OCI-LY1 (cell line): Measurements from ENCODE around the gene MCTS1.

Experiments used
- EZH2 ChIP-seq: fragments of 200-600 bp; sonication (generic), shearing (Covaris generic); IDR thresholded peaks from 2 replicates; pipeline ENCODE4 v1.8.0; 2017; ENCODE audit warnings: borderline replicate concordance, mixed run types, mild to moderate bottlenecking, antibody characterized with exemption, low read length, moderate library complexity, mixed read lengths
- TF ChIP-seq, protein P1 (sequence below): fragments of 200-600 bp; sonication (generic), shearing (Covaris generic); IDR thresholded peaks from 2 replicates; pipeline ENCODE4 v1.5.1; 2017; ENCODE audit warnings: mild to moderate bottlenecking, antibody characterized with exemption, low read length, moderate library complexity, mixed read lengths

DNA sequence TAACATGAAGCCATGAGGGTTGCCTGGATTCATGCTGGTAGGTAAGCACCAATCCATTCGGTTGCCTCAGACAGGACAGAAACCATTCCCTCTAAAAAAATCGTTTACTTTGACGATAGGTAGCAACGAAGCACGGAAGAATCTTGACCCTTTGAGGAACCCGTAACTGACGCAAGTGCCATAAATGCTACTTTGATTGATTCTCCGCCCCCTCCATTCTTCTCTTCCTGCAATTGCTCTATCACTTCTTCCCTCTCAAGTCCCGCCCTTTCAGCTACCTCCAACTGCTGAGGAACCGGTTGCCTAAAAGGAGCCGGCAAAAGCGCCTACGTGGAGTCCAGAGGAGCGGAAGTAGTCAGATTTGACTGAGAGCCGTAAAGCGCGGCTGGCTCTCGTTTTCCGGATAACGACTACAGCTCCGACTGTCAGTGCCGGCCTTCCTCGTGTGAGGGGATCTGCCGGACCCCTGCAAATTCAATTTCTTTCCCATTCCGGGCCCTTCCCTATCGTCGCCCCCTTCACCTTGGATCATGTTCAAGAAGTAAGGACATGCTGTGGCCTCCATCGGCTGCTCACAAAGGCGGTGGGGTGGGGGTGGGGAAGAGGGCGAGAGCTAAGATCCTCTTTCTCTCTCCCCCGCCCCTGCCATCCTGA, at the start of gene MCTS1:
- TF ChIP-seq, protein P1, sequence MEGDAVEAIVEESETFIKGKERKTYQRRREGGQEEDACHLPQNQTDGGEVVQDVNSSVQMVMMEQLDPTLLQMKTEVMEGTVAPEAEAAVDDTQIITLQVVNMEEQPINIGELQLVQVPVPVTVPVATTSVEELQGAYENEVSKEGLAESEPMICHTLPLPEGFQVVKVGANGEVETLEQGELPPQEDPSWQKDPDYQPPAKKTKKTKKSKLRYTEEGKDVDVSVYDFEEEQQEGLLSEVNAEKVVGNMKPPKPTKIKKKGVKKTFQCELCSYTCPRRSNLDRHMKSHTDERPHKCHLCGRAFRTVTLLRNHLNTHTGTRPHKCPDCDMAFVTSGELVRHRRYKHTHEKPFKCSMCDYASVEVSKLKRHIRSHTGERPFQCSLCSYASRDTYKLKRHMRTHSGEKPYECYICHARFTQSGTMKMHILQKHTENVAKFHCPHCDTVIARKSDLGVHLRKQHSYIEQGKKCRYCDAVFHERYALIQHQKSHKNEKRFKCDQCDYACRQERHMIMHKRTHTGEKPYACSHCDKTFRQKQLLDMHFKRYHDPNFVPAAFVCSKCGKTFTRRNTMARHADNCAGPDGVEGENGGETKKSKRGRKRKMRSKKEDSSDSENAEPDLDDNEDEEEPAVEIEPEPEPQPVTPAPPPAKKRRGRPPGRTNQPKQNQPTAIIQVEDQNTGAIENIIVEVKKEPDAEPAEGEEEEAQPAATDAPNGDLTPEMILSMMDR: no peak
- TF ChIP-seq EZH2: no peak
